GM20000 (cell line): ENCODE data around the gene POLR3B.
A peak's percentile ranks its signal among the peaks of the same experiment; 100 is the strongest.

Experiments used
- DNase-seq: peaks from one replicate; pipeline ENCODE4 v3.0.0; 2012; ENCODE audit warnings: low spot score
- TF ChIP-seq, protein P1 (sequence below): IDR thresholded peaks from 2 replicates; pipeline ENCODE4 v1.5.1; 2012; ENCODE audit warnings: mild to moderate bottlenecking, control low read depth; ENCODE audit errors: extremely low read depth, missing control alignments

The POLR3B gene

DNA sequence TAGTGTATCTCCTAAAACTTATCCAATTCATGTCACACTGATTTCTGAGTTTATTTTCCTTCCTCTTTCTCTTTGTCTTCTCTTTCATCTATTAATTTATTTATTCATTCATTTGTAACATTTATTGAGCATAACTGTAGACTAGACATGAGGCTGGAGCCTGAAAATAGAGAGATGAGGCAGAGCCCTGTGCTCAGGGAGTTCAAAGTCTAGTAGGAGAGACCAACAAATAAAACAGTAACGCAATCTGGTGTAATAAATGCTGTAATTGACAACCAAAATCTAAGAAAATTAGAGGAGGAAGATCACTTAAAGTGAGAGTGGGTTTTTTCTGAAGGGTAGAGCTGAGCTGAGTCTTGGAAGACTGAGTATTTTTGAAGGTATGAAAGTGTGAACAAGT, 87.5 kb downstream of the POLR3B start:
- TF ChIP-seq, protein P1, sequence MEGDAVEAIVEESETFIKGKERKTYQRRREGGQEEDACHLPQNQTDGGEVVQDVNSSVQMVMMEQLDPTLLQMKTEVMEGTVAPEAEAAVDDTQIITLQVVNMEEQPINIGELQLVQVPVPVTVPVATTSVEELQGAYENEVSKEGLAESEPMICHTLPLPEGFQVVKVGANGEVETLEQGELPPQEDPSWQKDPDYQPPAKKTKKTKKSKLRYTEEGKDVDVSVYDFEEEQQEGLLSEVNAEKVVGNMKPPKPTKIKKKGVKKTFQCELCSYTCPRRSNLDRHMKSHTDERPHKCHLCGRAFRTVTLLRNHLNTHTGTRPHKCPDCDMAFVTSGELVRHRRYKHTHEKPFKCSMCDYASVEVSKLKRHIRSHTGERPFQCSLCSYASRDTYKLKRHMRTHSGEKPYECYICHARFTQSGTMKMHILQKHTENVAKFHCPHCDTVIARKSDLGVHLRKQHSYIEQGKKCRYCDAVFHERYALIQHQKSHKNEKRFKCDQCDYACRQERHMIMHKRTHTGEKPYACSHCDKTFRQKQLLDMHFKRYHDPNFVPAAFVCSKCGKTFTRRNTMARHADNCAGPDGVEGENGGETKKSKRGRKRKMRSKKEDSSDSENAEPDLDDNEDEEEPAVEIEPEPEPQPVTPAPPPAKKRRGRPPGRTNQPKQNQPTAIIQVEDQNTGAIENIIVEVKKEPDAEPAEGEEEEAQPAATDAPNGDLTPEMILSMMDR: no peak
- DNase-seq: no peak

DNA sequence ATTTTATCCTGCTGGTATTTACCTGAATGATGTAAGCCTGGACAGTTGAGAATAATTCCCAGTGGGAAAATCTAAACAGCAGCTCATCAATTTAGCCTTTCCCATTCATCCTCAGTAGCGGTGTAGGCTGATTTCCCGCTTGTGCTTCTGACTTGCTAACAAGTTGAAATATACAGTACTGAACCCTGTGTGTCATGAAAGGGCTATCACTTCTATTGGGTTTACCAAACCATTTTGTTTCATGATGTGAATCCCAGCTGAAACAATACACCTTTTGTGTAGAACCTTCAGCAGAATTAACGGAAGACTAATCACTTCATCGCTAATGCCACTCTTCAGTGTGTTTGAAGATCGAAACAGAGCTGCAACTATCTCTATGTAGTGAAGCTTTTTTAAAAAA, 88.4 kb downstream of the POLR3B start:
- DNase-seq: no peak
- TF ChIP-seq, protein P1: no peak

DNA sequence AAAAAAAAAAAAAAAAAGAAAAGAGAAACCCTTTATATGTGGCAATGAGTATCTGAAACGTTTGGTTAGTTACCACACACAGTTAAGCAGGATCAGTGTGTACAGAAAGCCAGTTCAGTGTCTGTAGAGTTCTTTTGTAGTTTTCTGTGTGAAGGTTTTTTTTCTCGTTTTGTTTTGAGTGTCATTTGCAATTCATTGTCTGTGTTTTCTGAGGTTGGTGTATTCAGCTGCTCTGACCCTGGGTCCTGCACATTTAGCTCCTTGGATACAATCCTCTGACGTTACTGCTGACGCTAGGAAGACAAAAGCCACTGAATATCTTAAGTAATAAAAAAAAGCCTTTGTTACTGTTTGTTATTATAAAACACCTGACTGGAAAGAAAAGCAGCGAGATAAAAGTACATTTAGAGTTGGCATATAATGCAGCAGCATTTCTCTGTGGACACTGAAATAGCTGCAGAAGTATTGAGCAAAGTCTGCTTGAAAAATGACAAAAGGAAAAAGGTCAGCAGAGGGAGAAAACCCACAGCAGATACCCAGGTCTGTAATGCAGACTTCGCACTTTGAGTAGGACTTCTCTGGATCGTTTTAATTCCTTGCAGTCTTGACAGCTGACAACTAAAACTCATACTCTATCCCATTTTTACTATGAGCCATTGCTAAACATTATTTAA, 89.0 kb downstream of the POLR3B start:
- DNase-seq: no peak
- TF ChIP-seq, protein P1: no peak

DNA sequence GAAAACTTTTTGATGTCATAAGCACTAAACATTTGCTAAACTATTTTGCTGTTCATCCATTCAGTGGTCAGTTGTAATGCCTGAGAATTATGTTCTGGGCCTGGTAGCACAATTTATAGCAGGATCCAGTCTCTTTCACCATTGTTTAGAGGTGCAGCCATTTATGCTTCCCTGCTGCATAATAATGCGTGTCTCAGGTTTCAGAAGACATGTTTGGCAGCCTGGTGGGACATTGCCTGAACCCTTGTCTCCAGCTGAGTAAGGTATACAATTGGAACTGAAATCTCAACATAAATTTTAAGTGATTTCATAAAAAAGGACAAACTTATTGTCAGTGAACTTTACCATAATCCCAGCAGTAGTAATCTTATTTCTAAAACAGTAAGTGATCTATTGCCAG, 94.8 kb downstream of the POLR3B start:
- TF ChIP-seq, protein P1: no peak
- DNase-seq: no peak

DNA sequence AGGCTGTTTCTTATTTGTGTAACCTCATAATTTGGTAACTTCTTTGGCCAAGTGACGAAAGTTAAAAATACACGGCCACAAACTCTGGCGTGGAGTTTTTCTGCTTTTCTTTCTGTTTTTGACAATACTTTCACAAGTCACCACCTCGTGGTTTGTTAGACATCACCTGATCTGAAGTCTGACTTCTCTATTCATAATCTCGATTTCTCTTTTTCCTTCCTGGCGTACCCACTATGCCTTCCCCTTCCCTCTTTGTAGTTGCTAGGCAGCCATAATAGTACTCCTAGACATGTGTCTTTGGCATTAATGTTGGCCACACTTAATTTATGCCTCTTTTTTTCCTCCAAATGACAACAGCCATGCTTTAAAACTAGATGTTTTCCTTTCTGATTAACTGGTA, 97.6 kb downstream of the POLR3B start:
- peak; percentile 25 for DNase-seq
- TF ChIP-seq, protein P1: no peak

DNA sequence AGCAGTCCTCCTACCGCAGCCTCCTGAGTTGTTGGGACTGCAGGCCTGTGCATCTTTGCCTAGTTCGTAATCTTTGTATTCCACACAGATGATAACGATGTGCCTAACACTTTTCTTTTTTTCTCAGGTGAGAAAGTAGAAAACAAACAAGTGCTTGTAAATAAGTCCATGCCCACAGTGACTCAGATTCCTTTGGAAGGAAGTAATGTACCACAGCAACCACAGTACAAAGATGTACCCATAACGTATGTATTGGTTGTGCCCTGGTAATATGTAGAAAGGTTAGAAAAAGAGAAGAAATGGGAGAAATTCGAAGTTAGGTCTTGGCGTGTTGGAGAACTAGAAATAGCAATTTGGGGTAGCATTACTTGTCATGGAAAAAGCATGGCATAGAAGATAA, 101.6 kb downstream of the POLR3B start:
- TF ChIP-seq, protein P1: no peak
- DNase-seq: no peak

DNA sequence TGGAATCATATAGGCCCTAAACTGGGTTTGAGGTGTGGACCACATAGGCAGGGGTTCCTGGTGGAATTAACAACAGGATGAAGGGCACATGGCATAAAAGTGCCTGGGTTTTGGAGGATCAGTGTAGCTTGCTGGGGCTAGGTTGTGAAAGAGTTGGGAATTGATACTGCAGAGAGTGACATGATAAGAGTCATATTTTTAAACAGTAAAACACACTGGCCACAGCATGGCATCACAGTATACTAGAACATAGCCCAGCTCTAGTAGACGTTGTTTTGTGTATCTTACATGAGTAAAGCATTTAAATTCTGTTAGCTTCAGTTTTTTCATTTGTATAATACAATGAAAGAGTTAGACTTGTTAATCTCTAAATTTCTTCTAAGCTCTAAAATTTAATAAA, 102.0 kb downstream of the POLR3B start:
- TF ChIP-seq, protein P1: no peak
- DNase-seq: no peak
